AG04450 (cell line): ENCODE results near the gene USP3. TPM values are rescaled to one million over a fixed set of nuclear protein-coding genes. Genes with fewer than 3 reads are reported as not detected.

ENCODE experiments used
- CTCF ChIA-PET: fragments of 300-600, 350-600 bp; formaldehyde crosslinking; extraction: SDS; loops from one replicate; lab custom pipeline; 2022; ENCODE audit warnings: antibody characterized with exemption, inconsistent platforms; lab: Charles Lee
- POLR2A ChIA-PET: fragments of 350-600 bp; formaldehyde crosslinking; extraction: SDS; loops from one replicate; lab custom pipeline; 2021; ENCODE audit warnings: antibody characterized with exemption, inconsistent platforms; lab: Yijun Ruan, JAX
- DNase-seq: peaks from one replicate; pipeline ENCODE4 v3.0.0-alpha.2; 2011; ENCODE audit warnings: low read depth, low spot score
- H3K27ac ChIP-seq: one replicate; pipeline ENCODE4 v1.5.1; 2012; ENCODE audit warnings: low read depth, low read length, control low read depth
- H3K27me3 ChIP-seq: one replicate; pipeline ENCODE4 v1.6.0; 2012; ENCODE audit warnings: low read length; ENCODE audit not compliant: control insufficient read depth, insufficient read depth
- H3K4me3 ChIP-seq: 2 replicates; pipeline ENCODE4 v1.5.1; 2011; ENCODE audit warnings: mild to moderate bottlenecking, low read depth, low read length, control low read depth
- H3K9me3 ChIP-seq: 2 replicates; pipeline ENCODE4 v1.5.1; 2012; ENCODE audit warnings: low read length; ENCODE audit not compliant: control insufficient read depth, insufficient read depth
- CTCF ChIP-seq: IDR thresholded peaks from 2 replicates; pipeline ENCODE4 v1.5.1; 2011; ENCODE audit warnings: low read depth, low read length, control low read depth, inconsistent platforms
- polyA plus RNA-seq: library from polyadenylated mRNA; depleted of rRNA; stranded (reverse); fragments of >200 nt; gene quantifications from 2 replicates; pipeline ENCODE4 v1.2.3, GENCODE V29; 2011

The USP3 gene
- polyA plus RNA-seq, 1 experiment, result 30.7 TPM

- POLR2A ChIA-PET, result interaction anchor here (1.5 kb wide), 1 partner anchor 9 kb away, joined by 4 read pairs; no protein-coding TSS in a partner anchor
- CTCF ChIA-PET, result interaction anchor here (0.8 to 1.5 kb wide), 5 partner anchors 9 to 29 kb away, joined by 3 to 9 read pairs (median 3); no protein-coding TSS in a partner anchor
These were observed 8.5 kb upstream of the USP3 start for GRCh38 chr15:63495780-63496488.

GRCh38 chr15:63497642-63498467 lies 6.5 kb upstream of the USP3 start:
- no peak for TF ChIP-seq CTCF
- no peak overlapping the region for H3K27ac ChIP-seq
- H3K27me3 ChIP-seq, result no peaks in the 10 kb centered on the region
- no peaks in the 10 kb centered on the region for H3K9me3 ChIP-seq
- no peak for DNase-seq
- H3K4me3 ChIP-seq, result no peak overlapping the region
- ChIA-PET POLR2A (interaction anchor here (0.6 kb wide), 1 partner anchor 125 kb away, joined by 6 read pairs; no protein-coding TSS in a partner anchor), CTCF (interaction anchor here (1.2 kb wide), 1 partner anchor 11 kb away, joined by 5 read pairs; no protein-coding TSS in a partner anchor)

More at GRCh38 chr15:63495780-63496488, 8.5 kb upstream of the USP3 start:
- no peak for TF ChIP-seq CTCF
- Histone ChIP-seq H3K27me3 (no peaks in the 10 kb centered on the region), H3K9me3 (no peaks in the 10 kb centered on the region), H3K27ac (no peak overlapping the region), H3K4me3 (no peak overlapping the region)
- DNase-seq, result no peak

- ChIA-PET CTCF (interaction anchor here (0.6 to 1.2 kb wide), 2 partner anchors 12 to 22 kb away, joined by 3 to 5 read pairs; no protein-coding TSS in a partner anchor), POLR2A (no interaction called here)
- TF ChIP-seq CTCF, result no peak
These were observed 5.2 kb upstream of the USP3 start for GRCh38 chr15:63499175-63499549.

GRCh38 chr15:63499611-63500010 lies 4.8 kb upstream of the USP3 start:
- Histone ChIP-seq H3K27me3 (no peaks in the 10 kb centered on the region), H3K27ac (no peak overlapping the region), H3K9me3 (no peaks in the 10 kb centered on the region; the same call in 1 of the 2 replicates), H3K4me3 (no peak overlapping the region)
- no peak for TF ChIP-seq CTCF
- POLR2A ChIA-PET, result no interaction called here
- CTCF ChIA-PET, result no interaction called here
- no peak for DNase-seq

More at GRCh38 chr15:63499175-63499549, 5.2 kb upstream of the USP3 start:
- Histone ChIP-seq H3K4me3 (no peak overlapping the region), H3K27me3 (no peaks in the 10 kb centered on the region), H3K27ac (no peak overlapping the region), H3K9me3 (no peaks in the 10 kb centered on the region; the same call in 1 of the 2 replicates)
- no peak for DNase-seq
